HepG2 (cell line): ENCODE data around the gene TRIM28. TPM values are rescaled to one million over a fixed set of nuclear protein-coding genes. Genes with fewer than 3 reads are reported as not detected.
A peak's percentile ranks its signal among the peaks of the same experiment; 100 is the strongest.

Experiments used
- ATAC-seq: fragments of 200-7000 bp; cut with Tn5 transposase; 3 replicates; pipeline ENCODE4 v1.9.1; 2020; ENCODE audit warnings: mild to moderate bottlenecking, moderate library complexity
- BruUV-seq: library from RNA; stranded (reverse); fragments of 400-500 nt; replicated peaks from 2 replicates; lab custom pipeline; 2021; lab: Mats Ljungman, UMichigan
- CTCF ChIA-PET: fragments of 300-600 bp; formaldehyde crosslinking; extraction: SDS; loops from one replicate; lab custom pipeline; 2021; ENCODE audit warnings: low total read pairs, inconsistent platforms, low intra/inter-chr PET ratio; lab: Yijun Ruan, JAX
- POLR2A ChIA-PET: fragments of 350-600 bp; sonication (Branson Sonifier 250); formaldehyde crosslinking; loops from one replicate; lab custom pipeline; 2020; ENCODE audit warnings: antibody characterized with exemption, inconsistent platforms; lab: Yijun Ruan, JAX
- DNase-seq: peaks from one replicate; pipeline ENCODE4 v3.0.0-alpha.2; 2015; ENCODE audit warnings: low spot score
- FAIRE-seq: peaks from 3 replicates; lab custom pipeline; 2011; peaks lifted over from hg19 to GRCh38; lab: Jason Lieb, UNC
- H2AFZ ChIP-seq: one replicate; pipeline ENCODE4 v1.6.1; 2011; ENCODE audit warnings: low read length, inconsistent platforms
- H3K27ac ChIP-seq: fragments of 300-600 bp; 3 replicates; pipeline ENCODE4 v1.8.0; 2011; ENCODE audit warnings: mixed run types, mild to moderate bottlenecking, mixed read lengths, low read length, inconsistent platforms; ENCODE audit not compliant: insufficient read depth; ENCODE audit errors: extremely low read length
- H3K27me3 ChIP-seq, 2 experiments: fragments of 200-600 bp in 1 of 2; 2 replicates in 1 of 2; 3 replicates in 1 of 2; pipeline versions ENCODE4 v1.6.0 to v1.8.0; 2011; ENCODE audit warnings: low read length in 2 of 2, mild to moderate bottlenecking in 2 of 2, moderate library complexity in 2 of 2, inconsistent platforms in 1 of 2; ENCODE audit not compliant: insufficient read depth in 2 of 2, control insufficient read depth in 1 of 2
- H3K36me3 ChIP-seq, 2 experiments: fragments of 200-600 bp in 1 of 2; replicated peaks in 1 of 2; 2 replicates in 1 of 2; 3 replicates in 1 of 2; pipeline versions ENCODE4 v1.5.1 to v1.8.0; 2011; ENCODE audit warnings: low read length in 2 of 2, inconsistent platforms in 1 of 2; ENCODE audit not compliant: insufficient read depth in 2 of 2, control insufficient read depth in 1 of 2
- H3K4me1 ChIP-seq: 2 replicates; pipeline ENCODE4 v1.5.1; 2012; ENCODE audit warnings: low read length, inconsistent platforms; ENCODE audit not compliant: insufficient read depth
- H3K4me2 ChIP-seq: 2 replicates; pipeline ENCODE4 v1.6.0; 2011; ENCODE audit warnings: low read depth, low read length, inconsistent platforms
- H3K4me3 ChIP-seq, 3 experiments: fragments of 200-600 bp in 1 of 3; sonication (generic), shearing (Covaris generic) in 1 of 3; replicated peaks in 1 of 3; 2 replicates each; pipeline ENCODE4 v1.5.1; 2011 to 2016; ENCODE audit warnings: low read length in 3 of 3, inconsistent platforms in 2 of 3, low read depth in 2 of 3, mild to moderate bottlenecking in 2 of 3, control low read depth in 1 of 3, mixed read lengths in 1 of 3; ENCODE audit not compliant: insufficient read depth in 1 of 3
- H3K79me2 ChIP-seq: one replicate; pipeline ENCODE4 v1.6.1; 2011; ENCODE audit warnings: low read length, inconsistent platforms; ENCODE audit not compliant: insufficient read depth
- H3K9ac ChIP-seq: 2 replicates; pipeline ENCODE4 v1.6.0; 2011; ENCODE audit warnings: mild to moderate bottlenecking, low read depth, low read length, inconsistent platforms; ENCODE audit not compliant: insufficient read depth
- H3K9me3 ChIP-seq: 2 replicates; pipeline ENCODE4 v1.5.1; 2012; ENCODE audit warnings: mild to moderate bottlenecking, low read length
- H4K20me1 ChIP-seq: 2 replicates; pipeline ENCODE4 v1.6.0; 2011; ENCODE audit warnings: inconsistent platforms, mild to moderate bottlenecking, low read length, moderate library complexity; ENCODE audit not compliant: insufficient read depth
- BORCS8-MEF2B ChIP-seq: sonication (generic); formaldehyde crosslinking; IDR thresholded peaks from 2 replicates; pipeline ENCODE4 v1.8.0; 2022; ENCODE audit warnings: mild to moderate bottlenecking, missing genetic modification reagents
- HIC2 ChIP-seq: sonication (generic); formaldehyde crosslinking; IDR thresholded peaks from 2 replicates; pipeline ENCODE4 v1.9.0; 2022; ENCODE audit warnings: low read depth, missing genetic modification reagents
- IKZF5 ChIP-seq: IDR thresholded peaks from 2 replicates; pipeline ENCODE4 v1.6.1; 2018; ENCODE audit warnings: missing genetic modification reagents, mild to moderate bottlenecking, missing compliant biosample characterization
- ZBTB26 ChIP-seq: IDR thresholded peaks from 2 replicates; pipeline ENCODE4 v1.6.1; 2016; ENCODE audit warnings: missing compliant biosample characterization, missing genetic modification reagents, borderline replicate concordance
- ZFX ChIP-seq: sonication (generic); formaldehyde crosslinking; IDR thresholded peaks from 2 replicates; pipeline ENCODE4 v1.4.0; 2020; ENCODE audit warnings: mild to moderate bottlenecking, low read depth, missing genetic modification reagents, moderate library complexity
- ZMYM2 ChIP-seq: sonication (generic); formaldehyde crosslinking; IDR thresholded peaks from 2 replicates; pipeline ENCODE4 v1.8.0; 2022; ENCODE audit warnings: mild to moderate bottlenecking, missing genetic modification reagents
- ZNF224 ChIP-seq: sonication (generic); formaldehyde crosslinking; IDR thresholded peaks from 2 replicates; pipeline ENCODE4 v1.5.0; 2020; ENCODE audit warnings: mild to moderate bottlenecking, missing genetic modification reagents
- ZNF430 ChIP-seq: sonication (generic); formaldehyde crosslinking; IDR thresholded peaks from 2 replicates; pipeline ENCODE4 v1.9.0; 2021; ENCODE audit warnings: mild to moderate bottlenecking, missing genetic modification reagents
- ZNF574 ChIP-seq: sonication (generic); formaldehyde crosslinking; IDR thresholded peaks from 2 replicates; pipeline ENCODE4 v1.4.0; 2020; ENCODE audit warnings: missing genetic modification reagents
- ZNF614 ChIP-seq: IDR thresholded peaks from 2 replicates; pipeline ENCODE4 v1.6.1; 2018; ENCODE audit warnings: missing biosample characterization, missing genetic modification reagents, inconsistent platforms, borderline replicate concordance
- WGBS: methylation state at CpG from one replicate; pipeline ENCODE4 v1.1.6; 2017; ENCODE audit warnings: low lambda C conversion rate; 5-methylcytosine and 5-hydroxymethylcytosine counted together
- in situ Hi-C: cut with HindIII; loops from 2 replicates; pipeline ENCODE4 v1.10.0; 2017; ENCODE audit warnings: low pct_unique_long_range_greater_than_20kb; ENCODE audit not compliant: extremely low pct_ligation_motif_present
- intact Hi-C: fragments of 100-400 bp; cut with micrococcal nuclease; formaldehyde crosslinking; loops from one replicate; pipeline ENCODE4 v1.10.0; 2022; ENCODE audit not compliant: unreplicated experiment
- polyA plus RNA-seq, 8 experiments: library from polyadenylated mRNA; depleted of rRNA in 3 of 8; stranded (reverse) in 7 of 8; unstranded in 1 of 8; fragments of >200 nt; fragmentation: Illumina TruSeq in 4 of 8; extraction: Trizol in 4 of 8; gene quantifications; 2 replicates each; pipeline versions ENCODE4 v1.2.1 to v1.2.3, GENCODE V29; 2011 to 2016; ENCODE audit warnings: low read depth in 4 of 8, missing spikeins in 1 of 8, mixed read lengths in 1 of 8; ENCODE audit not compliant: insufficient read depth in 1 of 8
- total RNA-seq, 5 experiments: library from RNA; depleted of rRNA; stranded (reverse); fragments of >200 nt; fragmentation: Illumina TruSeq; extraction: Trizol; gene quantifications; 2 replicates each; pipeline ENCODE4 v1.2.3, GENCODE V29; 2016; ENCODE audit warnings: low read depth in 1 of 5

The TRIM28 gene
- total and polyA plus RNA-seq, 2 of the 13 experiments (the other 11 are each of a cell fraction or from before 2014, with no cell fraction given), result 361 to 439 TPM

- no peak for TF ChIP-seq ZNF614 (CRISPR knock-in tag)
- 0 out of 2 replicates have a peak, but pooled peaks have one; percentile 5 for TF ChIP-seq ZFX (CRISPR knock-in tag)
- no peak for TF ChIP-seq ZBTB26 (CRISPR knock-in tag)
- 0 out of 2 replicates have a peak, but pooled peaks have one; percentile 19 for TF ChIP-seq ZNF430
- TF ChIP-seq ZMYM2 (CRISPR knock-in tag), result no peak
- TF ChIP-seq ZNF224 (CRISPR knock-in tag), result 0 out of 2 replicates have a peak, but pooled peaks have one; percentile 71
- 0 out of 2 replicates have a peak, but pooled peaks have one; percentile 0 for TF ChIP-seq BORCS8-MEF2B (CRISPR knock-in tag)
Measured at GRCh38 chr19:58553799-58554493, 10.1 kb downstream of the TRIM28 start (continued).

- TSS peak; percentile 33 for BruUV-seq
- no peaks in the 10 kb centered on the region for H3K9me3 ChIP-seq
- H3K79me2 ChIP-seq, result peaks cover 25% of the 10 kb centered on the region
- peak within 1 kb of the TSS; percentile 81 for H3K4me2 ChIP-seq
- peaks cover 17 to 38% of the 10 kb centered on the region in 2 experiments for H3K36me3 ChIP-seq
- H3K27me3 ChIP-seq, result no peaks in the 10 kb centered on the region
- H3K9ac ChIP-seq, result peak within 1 kb of the TSS; percentile 77
- intact Hi-C loops, result no loop called here
- peaks cover 32% of the 10 kb centered on the region for H3K4me1 ChIP-seq
- H4K20me1 ChIP-seq, result peaks cover 14% of the 10 kb centered on the region
- H3K4me3 ChIP-seq, result peak within 1 kb of the TSS; percentile 48 to 77 (median 63); a peak in 5 of 6 replicates
- POLR2A ChIA-PET, result interaction anchor here (0.8 to 3.5 kb wide), 7 partner anchors 10 to 192 kb away, joined by 3 to 58 read pairs (median 4); partner anchors contain the start of genes SLC27A5, TRIM28, ZBTB45 and ZNF497
- 67% methylated on average over 62 of the region's 69 CpGs for WGBS
- H2AFZ ChIP-seq, result no peak within 1 kb of the TSS
- CTCF ChIA-PET, result no interaction called here
- in situ Hi-C loops, result no loop called here
- ATAC-seq, result peak; percentile 45
- peak; percentile 84 for DNase-seq
- H3K27ac ChIP-seq, result peak within 1 kb of the TSS; percentile 59
- FAIRE-seq, result peak; percentile 18
- TF ChIP-seq IKZF5 (CRISPR knock-in tag), result no peak
- no peak for TF ChIP-seq HIC2 (CRISPR knock-in tag)
- TF ChIP-seq ZNF574 (CRISPR knock-in tag), result peak; percentile 86
Measured at GRCh38 chr19:58554494-58555368, 10.9 kb downstream of the TRIM28 start, which contains the start of gene CHMP2A. Gene CHMP2A, minus strand, starts transcription at chr19:58555105. Its CDS starts 893 bp downstream, at chr19:58554212.
